Peyer's patch (tissue), 4 donors: ENCODE data around the gene PRR14L.

ENCODE experiments used
- CTCF ChIP-seq, 6 experiments: fragments of 450-650 bp in 4 of 6; fragments of 200-600 bp in 2 of 6; sonication (generic) in 1 of 6; IDR thresholded peaks; one replicate each; pipeline ENCODE4 v1.5.1; 2017 to 2019; ENCODE audit warnings: antibody characterized with exemption in 6 of 6, mild to moderate bottlenecking in 3 of 6, moderate library complexity in 1 of 6
- POLR2A ChIP-seq, 2 donors: fragments of 450-650 bp; IDR thresholded peaks; one replicate each; pipeline ENCODE4 v1.5.1; 2017; ENCODE audit warnings: antibody characterized with exemption in 2 of 2, mild to moderate bottlenecking in 2 of 2, moderate library complexity in 2 of 2

DNA sequence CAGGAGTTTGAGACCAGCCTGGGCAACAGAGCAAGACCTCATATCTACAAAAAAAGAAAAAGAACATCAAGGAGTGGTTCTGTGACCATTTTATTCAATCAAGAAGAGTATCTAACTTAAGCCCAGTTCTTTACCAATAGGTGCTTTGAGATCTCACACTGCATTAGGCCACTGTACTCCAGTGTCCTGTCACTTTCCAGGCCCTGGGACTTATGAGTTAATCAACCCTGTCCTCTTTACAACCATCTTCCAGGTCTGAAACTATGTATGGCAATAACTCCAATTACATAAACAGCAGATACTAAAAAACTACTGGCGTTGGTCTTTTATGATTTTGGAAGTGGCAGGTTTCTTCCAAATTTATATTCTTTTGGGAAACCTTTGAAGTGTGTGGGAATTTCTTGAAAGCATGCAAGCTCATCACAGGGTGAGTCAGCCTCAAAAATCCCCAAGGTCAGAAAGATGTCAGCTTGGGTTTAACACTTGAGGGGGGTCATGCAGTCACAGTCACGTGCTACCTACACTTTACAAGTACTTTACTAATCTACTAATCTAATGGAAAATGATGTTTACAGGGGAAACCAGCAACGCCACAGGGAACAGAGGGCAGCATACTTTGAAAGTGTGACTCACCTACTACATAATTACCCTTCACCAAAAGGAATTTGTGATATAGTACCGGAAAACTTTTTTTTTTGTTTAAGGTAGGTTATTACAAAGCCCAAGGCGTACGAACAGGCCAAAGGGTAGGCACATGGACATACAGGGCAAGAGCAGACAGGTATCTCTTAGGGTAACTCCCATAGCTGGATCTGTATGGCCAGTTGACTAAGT lies 103.5 kb downstream of the PRR14L start:
- no peak for TF ChIP-seq CTCF (IDR thresholded peaks at IDR 0.05)
- TF ChIP-seq POLR2A (IDR thresholded peaks at IDR 0.05), result no peak
